ENCODE results near the gene KRTAP4-6.
"Not testable (repeated sequence)": the region's sequence is repeated elsewhere in the genome, so short reads cannot be mapped to it uniquely, and the experiment has no call there.

KRTAP4-6 gene

DNA sequence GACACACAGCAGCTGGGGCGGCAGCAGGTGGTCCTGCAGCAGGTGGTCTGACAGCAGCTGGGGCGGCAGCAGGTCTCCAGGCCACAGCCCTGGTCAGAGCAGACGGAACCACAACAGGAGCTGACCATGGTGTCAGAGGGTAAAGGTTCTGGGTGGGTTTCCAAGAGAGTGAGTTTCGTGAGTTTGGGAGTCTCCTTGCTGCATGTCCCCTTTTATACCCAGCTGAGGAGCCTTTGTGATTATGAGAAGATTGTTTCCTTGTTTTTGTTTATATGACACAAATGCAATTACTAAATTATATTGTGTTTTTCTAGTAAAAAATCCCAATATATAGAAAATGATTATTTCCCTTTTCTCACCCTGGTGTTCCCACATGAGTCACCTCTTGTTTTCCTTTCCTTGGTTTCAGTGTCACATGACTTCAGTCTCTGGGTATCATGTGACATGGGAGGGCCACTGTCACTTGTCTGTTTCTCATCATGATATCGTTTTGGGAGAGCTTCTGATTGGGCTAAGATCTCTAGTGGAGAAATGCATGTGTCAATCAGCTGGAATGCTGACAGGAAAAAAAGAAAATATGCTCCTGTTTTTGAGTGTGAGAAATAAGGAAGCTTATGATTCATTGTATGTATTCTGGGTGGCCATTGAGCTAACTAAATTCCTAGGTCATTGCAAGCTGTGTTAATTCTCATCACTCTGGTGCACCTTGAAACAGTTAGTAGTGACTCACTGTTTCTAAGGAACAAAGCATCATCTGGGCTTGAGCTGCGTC lies at the start of gene KRTAP4-6:
TSS of gene KRTAP4-6 (minus strand) at position 185 of the 772 bp plus-strand sequence. CDS start at position 128, 57 bp downstream.
- DNase-seq (ENCODE audit: low spot score), result no peak

DNA sequence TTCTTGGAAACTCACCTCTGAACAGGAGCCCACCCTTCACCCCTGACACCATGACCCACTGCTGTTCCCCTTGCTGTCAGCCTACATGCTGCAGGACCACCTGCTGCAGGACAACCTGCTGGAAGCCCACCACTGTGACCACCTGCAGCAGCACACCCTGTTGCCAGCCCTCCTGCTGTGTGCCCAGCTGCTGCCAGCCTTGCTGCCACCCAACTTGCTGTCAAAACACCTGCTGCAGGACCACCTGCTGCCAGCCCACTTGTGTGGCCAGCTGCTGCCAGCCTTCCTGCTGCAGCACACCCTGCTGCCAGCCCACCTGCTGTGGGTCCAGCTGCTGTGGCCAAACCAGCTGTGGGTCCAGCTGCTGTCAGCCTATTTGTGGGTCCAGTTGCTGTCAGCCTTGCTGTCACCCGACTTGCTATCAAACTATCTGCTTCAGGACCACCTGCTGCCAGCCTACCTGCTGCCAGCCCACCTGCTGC lies 49.5 kb upstream of the KRTAP4-6 start, which contains the start of gene KRTAP9-1:
TSS of gene KRTAP9-1 (plus strand) at position 51 of the 482 bp plus-strand sequence. CDS start at position 51, 0 bp downstream.
- DNase-seq (ENCODE audit: low spot score), result not testable (repeated sequence)

GRCh38 chr17:41186872-41187271 lies 46.5 kb upstream of the KRTAP4-6 start:
- DNase-seq (ENCODE audit: low spot score), result no peak

DNA sequence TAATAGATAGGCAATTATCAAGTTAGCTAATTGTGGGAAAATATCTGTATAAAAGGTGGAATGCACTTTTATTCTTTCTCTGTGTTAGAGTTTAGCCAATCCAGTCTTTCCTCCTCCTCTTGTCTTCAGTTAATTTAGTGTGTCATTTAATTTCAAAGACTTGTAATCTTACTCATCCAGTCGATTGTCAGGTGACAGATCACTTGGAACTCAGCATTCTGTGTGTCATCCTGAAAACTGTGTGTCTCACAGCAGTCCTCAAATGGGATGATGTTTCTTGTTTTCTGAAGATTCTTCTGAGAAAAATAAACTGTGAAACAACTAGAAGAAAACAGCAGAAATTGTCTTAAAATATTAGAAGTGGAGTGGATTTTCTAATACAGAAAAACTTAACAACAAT lies 44.7 kb upstream of the KRTAP4-6 start:
- no peak for DNase-seq (ENCODE audit: low spot score)

DNA sequence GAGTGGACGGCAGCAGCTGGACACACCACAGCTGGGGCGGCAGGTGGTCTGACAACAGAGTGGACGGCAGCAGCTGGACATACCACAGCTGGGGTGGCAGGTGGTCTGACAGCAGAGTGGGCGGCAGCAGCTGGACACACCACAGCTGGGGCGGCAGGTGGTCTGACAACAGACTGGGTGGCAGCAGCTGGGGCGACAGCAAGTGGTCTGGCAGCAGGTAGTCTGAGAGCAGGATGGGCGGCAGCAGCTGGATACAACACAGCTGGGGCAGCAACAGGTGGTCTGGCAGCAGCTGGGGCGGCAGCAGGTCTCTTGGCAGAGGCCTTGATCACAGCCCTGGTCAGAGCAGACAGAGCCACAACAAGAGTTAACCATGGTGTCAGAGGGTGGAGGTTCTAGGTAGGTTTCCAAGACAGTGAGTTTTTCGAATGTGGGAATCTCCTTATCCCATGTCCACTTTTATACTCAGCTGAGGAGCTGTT lies 44.2 kb upstream of the KRTAP4-6 start, which contains the start of gene KRTAP4-1:
TSS of gene KRTAP4-1 (minus strand) at position 432 of the 482 bp plus-strand sequence. CDS start at position 375, 57 bp downstream.
- no peak for DNase-seq (ENCODE audit: low spot score)

DNA sequence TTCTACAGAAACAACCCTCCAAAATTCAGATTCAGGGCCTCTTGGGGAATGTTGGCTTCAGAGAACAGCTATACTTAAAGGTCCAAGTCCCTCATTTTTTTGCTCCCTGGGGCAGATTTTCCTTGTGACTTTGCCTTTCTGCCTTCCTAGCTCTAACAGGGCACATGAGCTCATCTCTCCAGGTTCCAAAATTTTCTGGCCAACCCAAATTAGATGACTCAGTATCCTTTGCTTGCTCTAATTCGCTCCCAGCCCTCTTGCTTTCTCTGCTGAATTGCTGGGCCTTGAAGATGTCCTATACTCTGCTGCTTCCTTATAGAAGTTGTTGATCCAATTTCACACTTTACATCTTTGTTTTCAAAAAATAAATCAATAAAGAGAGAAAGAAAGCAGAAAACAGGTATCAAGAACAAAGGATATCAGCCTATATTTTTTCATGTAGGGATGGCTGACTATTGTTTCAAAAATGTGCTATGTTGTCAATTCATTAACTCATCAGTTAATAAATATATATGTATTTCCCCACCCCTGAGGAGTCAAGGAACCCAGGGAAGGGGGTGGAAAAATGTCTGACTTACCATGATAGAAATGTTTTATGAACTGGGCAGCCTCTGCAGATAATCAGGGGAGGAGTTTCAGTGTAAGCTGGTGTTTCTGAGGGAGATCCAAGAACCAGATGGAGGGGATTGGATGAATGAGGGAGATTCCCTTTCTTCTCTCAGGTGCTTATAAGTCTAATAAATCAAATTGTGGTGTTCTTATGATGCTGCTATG lies 38.7 kb upstream of the KRTAP4-6 start:
- no peak for DNase-seq (ENCODE audit: low spot score)

DNA sequence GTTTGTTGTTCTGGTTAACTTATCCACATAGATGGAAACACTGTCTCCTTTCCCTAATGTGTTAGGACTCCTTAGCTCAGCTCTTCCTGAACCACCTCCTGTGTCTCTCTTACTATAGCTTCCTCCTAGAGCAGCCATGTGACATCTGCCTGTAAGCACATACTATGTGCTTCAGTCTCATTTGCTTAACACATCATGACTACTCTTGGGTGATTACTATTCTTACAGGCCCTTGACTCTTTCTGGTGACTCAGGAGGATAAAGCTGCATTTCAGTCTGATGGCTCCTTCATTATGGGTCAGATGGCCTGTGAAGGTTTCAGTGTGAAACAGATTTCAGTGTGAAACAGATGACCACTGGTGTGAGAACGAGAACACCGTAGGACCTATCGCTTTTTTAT lies 38.0 kb upstream of the KRTAP4-6 start:
- DNase-seq (ENCODE audit: low spot score), result peak; percentile 25

GRCh38 chr17:41177727-41178271 lies 37.5 kb upstream of the KRTAP4-6 start, which contains the start of gene KRTAP4-2:
KRTAP4-2 (minus strand) TSS chr17:41178221; CDS start chr17:41178164, 57 bp downstream.
- DNase-seq (ENCODE audit: low spot score), result no peak

DNA sequence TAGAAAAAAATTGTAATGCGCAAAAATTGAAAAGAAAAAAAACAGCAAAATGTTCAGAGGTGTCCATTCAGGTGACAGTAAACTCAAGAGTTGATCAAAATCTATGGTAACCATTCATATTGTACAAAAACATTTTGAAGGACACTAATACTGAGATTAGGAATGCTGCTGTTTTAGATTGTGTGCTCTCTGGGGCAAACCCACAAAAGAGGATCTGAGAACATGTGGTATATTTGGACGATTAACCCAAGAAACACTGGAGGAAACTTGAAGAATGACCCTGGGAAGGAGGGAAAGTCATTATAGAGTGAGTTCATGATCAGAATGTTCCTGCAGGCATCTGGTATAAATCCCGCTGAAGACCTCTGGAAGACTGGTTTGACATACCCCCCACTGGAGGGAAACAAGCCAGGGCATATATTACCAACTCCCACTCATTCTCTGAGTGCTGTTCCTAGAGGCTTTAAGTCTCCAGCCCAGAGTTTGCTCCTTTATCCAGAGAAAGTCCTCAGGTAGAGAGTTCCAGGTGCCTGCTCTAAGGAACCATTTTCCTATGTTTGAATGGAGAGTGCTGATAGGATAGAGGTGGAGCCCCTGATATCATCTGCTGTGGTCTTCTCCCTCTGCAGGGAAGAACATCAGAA lies 36.5 kb upstream of the KRTAP4-6 start:
- no peak for DNase-seq (ENCODE audit: low spot score)

DNA sequence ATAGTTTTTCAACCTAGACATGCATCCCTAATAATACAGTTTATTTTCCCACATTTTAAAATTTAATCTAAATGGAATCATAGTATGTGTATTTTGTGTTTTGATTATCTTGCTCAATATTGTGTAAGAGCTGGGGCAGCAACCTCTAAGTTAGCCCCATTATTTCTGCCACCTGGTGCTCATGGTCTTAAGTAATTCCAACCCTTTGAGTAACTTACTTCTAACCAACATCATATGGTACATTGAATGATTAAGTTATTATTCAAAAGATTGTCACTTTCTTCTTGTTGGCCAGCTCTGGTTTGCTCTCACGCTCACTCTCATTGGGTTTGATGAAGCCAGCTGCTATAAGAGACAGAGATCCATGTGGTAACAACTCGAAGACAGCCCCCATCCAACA lies 31.5 kb upstream of the KRTAP4-6 start:
- DNase-seq (ENCODE audit: low spot score), result no peak

DNA sequence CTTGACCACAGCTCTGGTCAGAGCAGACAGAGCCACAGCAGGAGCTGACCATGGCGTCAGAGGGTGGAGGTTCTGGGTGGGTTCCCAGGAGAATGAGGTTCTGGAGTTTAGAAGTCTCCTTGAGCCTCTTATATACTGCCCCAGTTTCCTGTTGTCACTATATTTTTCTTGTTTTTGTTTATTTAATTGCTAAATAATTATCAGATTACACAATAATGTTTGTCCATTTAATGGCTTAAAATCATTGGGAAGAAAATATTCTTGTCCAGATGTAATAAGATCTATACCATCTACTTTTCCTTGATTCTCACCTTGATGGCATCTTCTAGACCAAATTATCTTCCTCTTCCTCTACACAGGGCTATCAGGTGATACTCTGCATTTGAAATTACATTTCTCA lies 27.8 kb upstream of the KRTAP4-6 start, which contains the start of gene KRTAP4-3:
TSS of gene KRTAP4-3 (minus strand) at position 101 of the 400 bp plus-strand sequence. CDS start at position 52, 49 bp downstream.
- no peak for DNase-seq (ENCODE audit: low spot score)

DNA sequence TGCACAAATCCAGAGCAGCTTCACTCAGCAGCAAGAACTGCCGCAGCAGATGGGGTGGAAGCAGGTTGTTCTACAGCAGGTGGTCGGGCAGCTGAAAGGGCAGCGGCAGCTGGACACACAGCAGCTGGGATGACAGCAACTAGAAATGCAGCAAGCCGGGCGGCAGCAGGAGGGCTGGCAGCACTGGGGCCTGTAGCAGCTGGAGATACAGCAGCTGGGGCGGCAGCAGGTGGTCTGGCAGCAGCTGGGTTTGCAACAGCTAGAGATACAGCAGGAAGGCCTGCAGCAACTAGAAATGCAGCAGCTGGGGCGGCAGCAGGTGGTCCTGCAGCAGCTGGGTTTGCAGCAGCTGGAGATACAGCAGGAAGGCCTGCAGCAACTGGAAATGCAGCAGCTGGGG lies 27.2 kb upstream of the KRTAP4-6 start:
- no peak for DNase-seq (ENCODE audit: low spot score)

DNA sequence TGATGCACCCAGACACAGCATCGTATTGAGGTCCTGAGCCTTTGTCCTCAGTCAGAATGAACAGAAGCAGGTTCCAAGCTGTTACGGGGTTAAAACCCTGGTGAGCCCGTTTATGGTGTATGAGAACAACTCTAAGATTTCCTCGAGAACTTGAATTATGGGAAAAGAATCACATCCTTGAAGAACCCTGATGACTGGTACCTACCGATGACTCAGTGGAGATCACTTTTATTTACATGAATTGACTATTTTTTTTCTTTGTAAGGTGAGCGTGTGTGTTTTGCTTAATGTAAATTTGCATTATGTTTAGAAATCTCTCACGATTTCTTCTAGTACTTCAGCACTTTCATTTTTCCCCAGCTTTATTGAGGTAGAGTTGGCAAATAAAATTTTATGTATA lies 23.5 kb upstream of the KRTAP4-6 start:
- no peak for DNase-seq (ENCODE audit: low spot score)

DNA sequence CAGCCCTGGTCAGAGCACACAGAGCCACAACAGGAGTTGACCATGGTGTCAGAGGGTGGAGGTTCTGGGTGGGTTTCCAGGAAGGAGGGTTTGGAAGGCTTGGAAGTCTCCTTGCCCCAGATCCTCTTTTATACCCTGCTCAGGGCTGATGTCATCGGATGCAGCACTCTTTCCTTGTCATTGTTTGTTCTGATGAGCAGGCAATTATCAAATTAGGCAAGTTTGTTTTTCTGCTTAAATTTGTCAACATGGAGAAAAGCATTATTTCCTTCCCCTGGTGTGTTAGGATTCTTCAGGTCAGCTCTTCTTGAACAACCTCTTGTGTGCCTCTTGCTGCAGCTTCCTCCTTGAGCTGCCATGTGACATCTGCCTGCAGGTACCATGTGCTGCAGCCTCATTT lies 20.3 kb upstream of the KRTAP4-6 start, which contains the start of gene KRTAP4-4:
TSS of gene KRTAP4-4 (minus strand) at position 101 of the 400 bp plus-strand sequence. CDS start at position 44, 57 bp downstream.
- DNase-seq (ENCODE audit: low spot score), result no peak

GRCh38 chr17:41160190-41160589 lies 19.8 kb upstream of the KRTAP4-6 start:
- DNase-seq (ENCODE audit: low spot score), result not testable (repeated sequence)

DNA sequence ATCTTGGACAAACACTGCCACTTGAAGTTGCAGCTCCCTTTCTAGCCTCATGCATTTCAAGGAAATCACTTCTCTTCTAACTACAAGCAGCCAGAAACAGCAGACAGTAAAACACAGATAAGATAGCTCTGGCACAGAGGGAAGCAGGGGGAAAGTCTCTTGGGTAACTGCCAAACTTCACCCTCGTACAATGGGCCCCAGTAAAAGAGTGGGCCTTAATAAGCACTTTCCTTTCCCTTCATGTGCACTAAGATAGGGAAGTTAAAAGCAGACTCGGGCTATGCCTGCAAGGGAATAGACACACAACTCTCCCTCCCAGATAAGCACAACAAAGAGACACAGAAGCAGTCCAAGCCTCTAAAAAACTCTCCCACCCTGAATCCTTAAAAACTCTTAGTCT lies 13.5 kb upstream of the KRTAP4-6 start:
- DNase-seq (ENCODE audit: low spot score), result peak; percentile 51

- no peak for DNase-seq (ENCODE audit: low spot score)
These were observed 11.2 kb upstream of the KRTAP4-6 start for GRCh38 chr17:41151525-41151924.

DNA sequence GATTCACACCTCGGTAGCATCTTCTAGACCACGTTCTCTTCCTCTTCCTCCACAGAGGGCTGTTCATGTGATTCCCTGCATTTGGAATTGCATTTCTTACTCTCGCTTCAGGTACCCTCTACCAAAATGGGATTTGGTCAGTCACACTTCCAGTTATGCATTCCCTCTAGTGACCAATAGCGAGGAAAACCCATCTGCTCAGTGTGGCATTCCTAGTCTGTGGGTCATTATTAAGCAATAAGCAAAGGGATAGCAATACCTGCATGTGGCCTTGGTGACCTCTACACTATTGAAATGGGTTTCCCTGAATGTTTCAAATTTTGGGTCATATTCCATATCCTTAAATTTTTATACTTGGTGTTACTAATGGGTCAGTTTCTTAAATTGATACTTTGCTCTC lies 9.7 kb upstream of the KRTAP4-6 start:
- no peak for DNase-seq (ENCODE audit: low spot score)

DNA sequence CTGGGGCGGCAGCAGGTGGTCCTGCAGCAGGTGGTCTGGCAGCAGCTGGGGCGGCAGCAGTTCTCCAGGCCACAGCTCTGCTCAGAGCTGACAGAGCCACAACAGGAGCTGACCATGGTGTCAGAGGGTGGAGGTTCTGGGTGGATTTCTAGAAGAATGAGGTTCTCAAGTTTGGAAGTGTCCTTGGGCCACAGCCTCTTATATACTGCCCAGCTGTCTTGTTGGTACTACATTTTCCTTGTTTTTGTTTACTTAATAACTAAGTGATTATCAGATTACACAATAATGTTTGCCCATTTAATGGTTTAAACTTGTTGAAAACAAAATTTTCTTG lies 9.3 kb upstream of the KRTAP4-6 start, which contains the start of gene KRTAP4-5:
TSS of gene KRTAP4-5 (minus strand) at position 174 of the 334 bp plus-strand sequence. CDS start at position 116, 58 bp downstream.
- DNase-seq (ENCODE audit: low spot score), result no peak

DNA sequence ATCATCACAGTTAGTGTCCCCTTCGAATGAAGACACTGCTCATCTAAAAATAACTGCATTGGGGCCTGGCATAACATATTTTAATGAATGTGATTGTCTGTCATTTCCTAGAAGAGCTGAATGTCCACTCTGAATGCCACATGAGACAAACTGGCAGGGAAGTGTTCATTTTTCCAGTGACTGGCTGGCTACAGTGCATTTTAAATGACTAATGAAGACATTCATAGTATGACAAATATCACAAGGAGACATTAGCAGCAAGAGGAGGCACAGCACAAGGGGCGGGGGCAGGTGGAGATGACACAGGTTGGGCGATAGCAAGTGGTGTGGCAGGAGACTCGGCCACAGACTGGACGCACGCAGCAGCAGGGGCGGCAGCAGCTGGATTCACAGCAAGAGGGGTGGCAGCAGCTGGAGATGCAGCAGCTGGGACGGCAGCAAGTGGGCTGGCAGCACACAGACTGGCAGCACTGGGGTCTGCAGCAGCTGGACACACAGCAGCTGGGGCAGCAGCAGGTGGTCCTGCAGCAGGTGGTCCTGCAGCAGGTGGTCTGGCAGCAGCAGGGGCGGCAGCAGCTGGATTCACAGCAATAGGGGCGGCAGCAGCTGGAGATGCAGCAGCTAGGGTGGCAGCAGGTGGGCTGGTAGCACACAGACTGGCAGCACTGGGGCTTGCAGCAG lies 8.8 kb upstream of the KRTAP4-6 start:
- DNase-seq (ENCODE audit: low spot score), result not testable (repeated sequence)

Data from Ammon's horn (tissue), 1 donor.